ENCODE data around the gene PMVK. TPM values are rescaled to one million over a fixed set of nuclear protein-coding genes. Genes with fewer than 3 reads are reported as not detected.

The PMVK gene
- polyA plus RNA-seq (2012; ENCODE audit: insufficient read length, low read depth): 55.9 TPM

- TF ChIP-seq TAF1 (IDR thresholded peaks at IDR 0.05; ENCODE audit: borderline replicate concordance, insufficient read depth, low read length) (no peak; the same call in 1 of the 2 replicates), FOXP2 (optimal IDR thresholded peaks at IDR 0.05; ENCODE audit: borderline replicate concordance, extremely low read depth, extremely low read length, insufficient read depth) (peak; percentile 80), REST (IDR thresholded peaks at IDR 0.05; ENCODE audit: insufficient read depth in 1 of 2, low read depth in 2 of 2, low read length in 2 of 2) (no peak), POLR2AphosphoS5 (IDR thresholded peaks at IDR 0.05; ENCODE audit: low read depth, low read length) (peak; percentile 36), SIN3A (IDR thresholded peaks at IDR 0.05; ENCODE audit: borderline replicate concordance, insufficient read depth, low read length) (no peak)
Measured at GRCh38 chr1:154936555-154937084, at the start of gene PMVK. TSS of gene PMVK (minus strand) at chr1:154936719. CDS start at chr1:154936685, 34 bp downstream.

- TF ChIP-seq SIN3A (IDR thresholded peaks at IDR 0.05; ENCODE audit: borderline replicate concordance, insufficient read depth, low read length): no peak
- no peak for TF ChIP-seq FOXP2 (optimal IDR thresholded peaks at IDR 0.05; ENCODE audit: borderline replicate concordance, extremely low read depth, extremely low read length, insufficient read depth)
- no peak for TF ChIP-seq POLR2AphosphoS5 (IDR thresholded peaks at IDR 0.05; ENCODE audit: low read depth, low read length)
- no peak for TF ChIP-seq TAF1 (IDR thresholded peaks at IDR 0.05; ENCODE audit: borderline replicate concordance, insufficient read depth, low read length)
- no peak for TF ChIP-seq REST (IDR thresholded peaks at IDR 0.05; ENCODE audit: insufficient read depth in 1 of 2, low read depth in 2 of 2, low read length in 2 of 2)
Measured at GRCh38 chr1:154983776-154984466, 47.4 kb upstream of the PMVK start.

GRCh38 chr1:154982897-154983648, 46.6 kb upstream of the PMVK start, which contains the start of gene FLAD1:
TSS of gene FLAD1 (plus strand) at chr1:154983344. CDS start at chr1:154983695, 351 bp downstream.
- TF ChIP-seq REST (IDR thresholded peaks at IDR 0.05; ENCODE audit: insufficient read depth in 1 of 2, low read depth in 2 of 2, low read length in 2 of 2) (no peak), FOXP2 (optimal IDR thresholded peaks at IDR 0.05; ENCODE audit: borderline replicate concordance, extremely low read depth, extremely low read length, insufficient read depth) (no peak), SIN3A (IDR thresholded peaks at IDR 0.05; ENCODE audit: borderline replicate concordance, insufficient read depth, low read length) (no peak), TAF1 (IDR thresholded peaks at IDR 0.05; ENCODE audit: borderline replicate concordance, insufficient read depth, low read length) (no peak; the same call in 1 of the 2 replicates), POLR2AphosphoS5 (IDR thresholded peaks at IDR 0.05; ENCODE audit: low read depth, low read length) (peak; percentile 81)

GRCh38 chr1:154982341-154982740, 45.8 kb upstream of the PMVK start:
- TF ChIP-seq POLR2AphosphoS5 (IDR thresholded peaks at IDR 0.05; ENCODE audit: low read depth, low read length) (no peak), FOXP2 (optimal IDR thresholded peaks at IDR 0.05; ENCODE audit: borderline replicate concordance, extremely low read depth, extremely low read length, insufficient read depth) (no peak), REST (IDR thresholded peaks at IDR 0.05; ENCODE audit: insufficient read depth in 1 of 2, low read depth in 2 of 2, low read length in 2 of 2) (no peak), SIN3A (IDR thresholded peaks at IDR 0.05; ENCODE audit: borderline replicate concordance, insufficient read depth, low read length) (no peak), TAF1 (IDR thresholded peaks at IDR 0.05; ENCODE audit: borderline replicate concordance, insufficient read depth, low read length) (no peak)

Data from PFSK-1 (cell line).